Mononuclear cell (primary cell): ENCODE results near the gene GHRHR. TPM values are rescaled to one million over a fixed set of nuclear protein-coding genes. Genes with fewer than 3 reads are reported as not detected.

Experiments used
- H3K27me3 ChIP-seq: 2 replicates; pipeline ENCODE4 v1.6.0; 2011; ENCODE audit warnings: low read length, control low read depth; ENCODE audit not compliant: insufficient read depth
- H3K4me1 ChIP-seq: 2 replicates; pipeline ENCODE4 v1.5.1; 2011; ENCODE audit warnings: mild to moderate bottlenecking, low read length, control low read depth; ENCODE audit not compliant: insufficient read depth
- H3K4me3 ChIP-seq: 2 replicates; pipeline ENCODE4 v1.5.1; 2011; ENCODE audit warnings: mild to moderate bottlenecking, low read length, moderate library complexity
- H3K9me3 ChIP-seq: 2 replicates; pipeline ENCODE4 v1.5.1; 2011; ENCODE audit warnings: low read depth, mild to moderate bottlenecking, control low read depth, low read length
- total RNA-seq: library from RNA; depleted of rRNA; stranded (reverse); fragments of >200 nt; gene quantifications from one replicate; pipeline ENCODE4 v1.2.3, GENCODE V29; 2012

The GHRHR gene
- total RNA-seq, 1 donor: not detected

- no peak overlapping the region for H3K4me3 ChIP-seq
- H3K4me1 ChIP-seq: no peaks in the 10 kb centered on the region
- H3K9me3 ChIP-seq: no peaks in the 10 kb centered on the region
- peaks cover 11% of the 10 kb centered on the region for H3K27me3 ChIP-seq
These were observed 19.5 kb downstream of the GHRHR start for GRCh38 chr7:30983042-30983913.

GRCh38 chr7:30983914-30984247 is 20.1 kb downstream of the GHRHR start:
- Histone ChIP-seq H3K27me3 (peaks cover 11% of the 10 kb centered on the region), H3K4me1 (no peaks in the 10 kb centered on the region)

GRCh38 chr7:30984359-30985107 is 20.8 kb downstream of the GHRHR start:
- H3K9me3 ChIP-seq: no peaks in the 10 kb centered on the region
- H3K27me3 ChIP-seq: peaks cover 11% of the 10 kb centered on the region
- no peak overlapping the region for H3K4me3 ChIP-seq
- no peaks in the 10 kb centered on the region for H3K4me1 ChIP-seq

More at GRCh38 chr7:30983914-30984247, 20.1 kb downstream of the GHRHR start:
- no peaks in the 10 kb centered on the region for H3K9me3 ChIP-seq
- no peak overlapping the region for H3K4me3 ChIP-seq

- Histone ChIP-seq H3K9me3 (no peaks in the 10 kb centered on the region), H3K4me3 (no peak overlapping the region), H3K27me3 (peaks cover 11% of the 10 kb centered on the region)
These were observed 22.0 kb downstream of the GHRHR start for GRCh38 chr7:30985756-30986155.

GRCh38 chr7:30986331-30986730 is 22.6 kb downstream of the GHRHR start:
- H3K4me1 ChIP-seq: no peaks in the 10 kb centered on the region
- peaks cover 11% of the 10 kb centered on the region for H3K27me3 ChIP-seq
- no peaks in the 10 kb centered on the region for H3K9me3 ChIP-seq
- H3K4me3 ChIP-seq: no peak overlapping the region

More at GRCh38 chr7:30985756-30986155, 22.0 kb downstream of the GHRHR start:
- no peaks in the 10 kb centered on the region for H3K4me1 ChIP-seq

GRCh38 chr7:30986738-30987137 is 23.0 kb downstream of the GHRHR start:
- Histone ChIP-seq H3K4me3 (no peak overlapping the region), H3K4me1 (no peaks in the 10 kb centered on the region), H3K27me3 (peaks cover 9% of the 10 kb centered on the region), H3K9me3 (no peaks in the 10 kb centered on the region)

GRCh38 chr7:30987178-30987577 is 23.4 kb downstream of the GHRHR start:
- Histone ChIP-seq H3K4me1 (no peaks in the 10 kb centered on the region), H3K4me3 (no peak overlapping the region), H3K9me3 (no peaks in the 10 kb centered on the region), H3K27me3 (peaks cover 8% of the 10 kb centered on the region)

- peaks cover 8% of the 10 kb centered on the region for H3K27me3 ChIP-seq
- no peak overlapping the region for H3K4me3 ChIP-seq
- H3K9me3 ChIP-seq: no peaks in the 10 kb centered on the region
- H3K4me1 ChIP-seq: no peaks in the 10 kb centered on the region
These were observed 24.2 kb downstream of the GHRHR start for GRCh38 chr7:30987936-30988335.

- Histone ChIP-seq H3K27me3 (peaks cover 7% of the 10 kb centered on the region), H3K4me3 (no peak overlapping the region), H3K4me1 (no peaks in the 10 kb centered on the region), H3K9me3 (no peaks in the 10 kb centered on the region)
These were observed 24.7 kb downstream of the GHRHR start for GRCh38 chr7:30988351-30989005.

GRCh38 chr7:30989008-30989823 is 25.5 kb downstream of the GHRHR start:
- Histone ChIP-seq H3K4me1 (no peaks in the 10 kb centered on the region), H3K9me3 (no peaks in the 10 kb centered on the region), H3K4me3 (no peak overlapping the region), H3K27me3 (peaks cover 2% of the 10 kb centered on the region)

- Histone ChIP-seq H3K4me1 (no peaks in the 10 kb centered on the region), H3K27me3 (no peaks in the 10 kb centered on the region), H3K9me3 (no peaks in the 10 kb centered on the region), H3K4me3 (no peak overlapping the region)
These were observed 26.3 kb downstream of the GHRHR start for GRCh38 chr7:30989824-30990672.

- H3K4me1 ChIP-seq: no peaks in the 10 kb centered on the region
- no peaks in the 10 kb centered on the region for H3K27me3 ChIP-seq
- H3K4me3 ChIP-seq: no peak overlapping the region
- H3K9me3 ChIP-seq: no peaks in the 10 kb centered on the region
These were observed 27.0 kb downstream of the GHRHR start for GRCh38 chr7:30990673-30991170.

- Histone ChIP-seq H3K4me3 (no peak overlapping the region), H3K4me1 (no peaks in the 10 kb centered on the region), H3K9me3 (no peaks in the 10 kb centered on the region), H3K27me3 (no peaks in the 10 kb centered on the region)
These were observed 28.7 kb downstream of the GHRHR start for GRCh38 chr7:30992414-30992813.
